HCT116 (cell line): Measurements from ENCODE around the gene PDE4D. TPM values are rescaled to one million over a fixed set of nuclear protein-coding genes. Genes with fewer than 3 reads are reported as not detected.

ENCODE experiments used
- ATAC-seq: fragments of 200-7000 bp; cut with Tn5 transposase; 2 replicates; pipeline ENCODE4 v1.9.1; 2020; ENCODE audit warnings: mild to moderate bottlenecking, moderate library complexity
- BruUV-seq: library from RNA; stranded (reverse); fragments of 400-500 nt; replicated peaks from 2 replicates; lab custom pipeline; 2021; lab: Mats Ljungman, UMichigan
- CTCF ChIA-PET: fragments of 300-600 bp; sonication (Branson Sonifier 250); formaldehyde crosslinking; loops from one replicate; lab custom pipeline; 2021; ENCODE audit warnings: antibody characterized with exemption; lab: Charles Lee
- POLR2A ChIA-PET: fragments of 300-600, 350-600 bp; sonication (Branson Sonifier 250); formaldehyde crosslinking; loops from one replicate; lab custom pipeline; 2021; ENCODE audit warnings: antibody characterized with exemption; lab: Charles Lee
- RAD21 ChIA-PET, 2 experiments: fragments of 300-600 bp; sonication (Branson Sonifier 250); formaldehyde crosslinking; loops; one replicate each; lab custom pipeline; 2023; ENCODE audit warnings: low total read pairs in 2 of 2; ENCODE audit not compliant: uncharacterized antibody in 2 of 2, unreplicated experiment in 2 of 2, low non-redundant PET in 1 of 2; lab: Charles Lee
- DNase-seq: peaks from one replicate; pipeline ENCODE4 v3.0.0-alpha.2; 2010; ENCODE audit warnings: low read depth, low spot score
- H2AFZ ChIP-seq: fragments of 200-600 bp; shearing (Covaris generic), sonication (generic); 2 replicates; pipeline ENCODE4 v1.6.1; 2017; ENCODE audit warnings: low read depth, mixed run types, mixed read lengths, antibody characterized with exemption, low read length; ENCODE audit not compliant: poor library complexity, severe bottlenecking
- H3K27ac ChIP-seq: 2 replicates; pipeline ENCODE4 v1.5.1; 2012; ENCODE audit warnings: low read depth, low read length
- H3K27me3 ChIP-seq: fragments of 200-600 bp; sonication (generic); 2 replicates; pipeline ENCODE4 v1.6.1; 2016; ENCODE audit warnings: mixed run types, low read length, mixed read lengths; ENCODE audit not compliant: insufficient read depth
- H3K36me3 ChIP-seq, 2 experiments: fragments of 200-500 bp in 1 of 2; fragments of 200-600 bp in 1 of 2; sonication (Bioruptor generic) in 1 of 2; sonication (generic) in 1 of 2; 2 replicates each; pipeline versions ENCODE4 v1.5.1 to v1.6.1; 2014 to 2016; ENCODE audit warnings: low read length in 2 of 2, inconsistent platforms in 1 of 2, mixed read lengths in 1 of 2, mixed run types in 1 of 2; ENCODE audit not compliant: insufficient read depth in 2 of 2, control insufficient read depth in 1 of 2
- H3K4me1 ChIP-seq, 2 experiments: fragments of 200-600 bp in 1 of 2; sonication (generic) in 1 of 2; 2 replicates each; pipeline versions ENCODE4 v1.5.1 to v1.6.1; 2012 to 2017; ENCODE audit warnings: low read length in 2 of 2, inconsistent platforms in 1 of 2, mild to moderate bottlenecking in 1 of 2, mixed read lengths in 1 of 2, mixed run types in 1 of 2, moderate library complexity in 1 of 2; ENCODE audit not compliant: insufficient read depth in 2 of 2, control insufficient read depth in 1 of 2
- H3K4me2 ChIP-seq: fragments of 200-600 bp; sonication (generic); 2 replicates; pipeline ENCODE4 v1.6.1; 2017; ENCODE audit warnings: mixed run types, low read length, mixed read lengths
- H3K4me3 ChIP-seq, 2 experiments: fragments of 200-600 bp in 1 of 2; sonication (generic) in 1 of 2; replicated peaks in 1 of 2; 2 replicates each; pipeline ENCODE4 v1.5.1; 2011 to 2016; ENCODE audit warnings: low read length in 2 of 2, control low read depth in 1 of 2, low read depth in 1 of 2, mild to moderate bottlenecking in 1 of 2, mixed read lengths in 1 of 2, mixed run types in 1 of 2
- H3K79me2 ChIP-seq: fragments of 200-600 bp; sonication (generic); 2 replicates; pipeline ENCODE4 v1.6.1; 2017; ENCODE audit warnings: mild to moderate bottlenecking, mixed run types, low read length, moderate library complexity, mixed read lengths; ENCODE audit not compliant: insufficient read depth
- H3K9ac ChIP-seq: fragments of 200-600 bp; sonication (generic); 2 replicates; pipeline ENCODE4 v1.6.1; 2016; ENCODE audit warnings: low read length, mixed read lengths
- H3K9me2 ChIP-seq: fragments of 200-600 bp; sonication (generic), shearing (Covaris generic); 2 replicates; pipeline ENCODE4 v1.6.1; 2017; ENCODE audit warnings: mixed run types, mild to moderate bottlenecking, moderate library complexity; ENCODE audit not compliant: insufficient read depth
- H3K9me3 ChIP-seq, 2 experiments: fragments of 200-500 bp in 1 of 2; fragments of 200-600 bp in 1 of 2; sonication (Bioruptor generic) in 1 of 2; sonication (generic) in 1 of 2; 2 replicates each; pipeline ENCODE4 v1.6.1; 2014 to 2017; ENCODE audit warnings: low read length in 2 of 2, mixed read lengths in 2 of 2, inconsistent platforms in 1 of 2, low read depth in 1 of 2, mild to moderate bottlenecking in 1 of 2, mixed run types in 1 of 2, moderate library complexity in 1 of 2; ENCODE audit not compliant: control insufficient read depth in 1 of 2, insufficient read depth in 1 of 2
- H4K20me1 ChIP-seq: fragments of 200-600 bp; sonication (generic), shearing (Covaris generic); 2 replicates; pipeline ENCODE4 v1.6.1; 2017; ENCODE audit warnings: mixed run types, mild to moderate bottlenecking, moderate library complexity; ENCODE audit not compliant: insufficient read depth
- ATF3 ChIP-seq: IDR thresholded peaks from 2 replicates; pipeline ENCODE4 v1.6.1; 2012
- CBX3 ChIP-seq: IDR thresholded peaks from 2 replicates; pipeline ENCODE4 v1.6.1; 2012; ENCODE audit warnings: low read depth
- CEBPB ChIP-seq: IDR thresholded peaks from 2 replicates; pipeline ENCODE4 v1.6.1; 2012; ENCODE audit warnings: low read depth
- CTCF ChIP-seq, 3 experiments: fragments of 200-600 bp in 1 of 3; sonication (generic) in 1 of 3; IDR thresholded peaks in 2 of 3; conservative IDR thresholded peaks in 1 of 3; 2 replicates each; pipeline ENCODE4 v1.5.1; 2012 to 2017; ENCODE audit warnings: low read depth in 2 of 3, low read length in 2 of 3, antibody characterized with exemption in 1 of 3, borderline replicate concordance in 1 of 3, control low read depth in 1 of 3, mild to moderate bottlenecking in 1 of 3, mixed read lengths in 1 of 3, mixed run types in 1 of 3, moderate library complexity in 1 of 3; ENCODE audit not compliant: insufficient read depth in 1 of 3
- ELF1 ChIP-seq: IDR thresholded peaks from 2 replicates; pipeline ENCODE4 v1.6.1; 2012; ENCODE audit warnings: low read depth, borderline replicate concordance
- EZH2 ChIP-seq: fragments of 200-600 bp; sonication (generic); IDR thresholded peaks from 2 replicates; pipeline ENCODE4 v1.6.1; 2017; ENCODE audit warnings: antibody characterized with exemption, mixed run types
- JUND ChIP-seq: IDR thresholded peaks from 2 replicates; pipeline ENCODE4 v1.6.1; 2012
- POLR2A ChIP-seq: IDR thresholded peaks from 2 replicates; pipeline ENCODE4 v1.7.0; 2011; ENCODE audit warnings: borderline replicate concordance; ENCODE audit not compliant: insufficient read depth, insufficient read length; ENCODE audit errors: extremely low read depth
- RAD21 ChIP-seq: IDR thresholded peaks from 2 replicates; pipeline ENCODE4 v1.6.1; 2012; ENCODE audit warnings: low read depth, mild to moderate bottlenecking
- REST ChIP-seq: IDR thresholded peaks from 2 replicates; pipeline ENCODE4 v1.6.1; 2012; ENCODE audit warnings: low read depth
- SRF ChIP-seq: IDR thresholded peaks from 2 replicates; pipeline ENCODE4 v1.6.1; 2012; ENCODE audit warnings: low read depth
- ZBTB33 ChIP-seq: IDR thresholded peaks from 2 replicates; pipeline ENCODE4 v1.6.1; 2011; ENCODE audit warnings: mild to moderate bottlenecking, low read length, moderate library complexity; ENCODE audit not compliant: insufficient replicate concordance; ENCODE audit errors: extremely low read depth
- ZFX ChIP-seq: fragments of 450-650 bp; IDR thresholded peaks from 2 replicates; pipeline ENCODE4 v1.6.1; 2017
- ZNF274 ChIP-seq: fragments of 200-500 bp; sonication (Bioruptor generic); IDR thresholded peaks from 2 replicates; pipeline ENCODE4 v1.6.1; 2014; ENCODE audit warnings: mild to moderate bottlenecking, low read depth, low read length, inconsistent platforms
- intact Hi-C: fragments of 100-400 bp; cut with micrococcal nuclease; formaldehyde crosslinking; loops from 2 replicates; pipeline ENCODE4 v1.10.0; 2022
- total RNA-seq: library from RNA; stranded (reverse); gene quantifications from one replicate; pipeline ENCODE4 v1.2.1, GENCODE V29; 2021; ENCODE audit not compliant: unreplicated experiment

The PDE4D gene
- total RNA-seq, 1 experiment from 2014 or later, result 1.1 TPM

- 0 out of 4 replicates have a peak, but pooled peaks cover 0 to 4% of the 10 kb centered on the region in 2 experiments for H3K9me3 ChIP-seq
- no peaks in the 10 kb centered on the region for H3K9me2 ChIP-seq
- TF ChIP-seq RAD21 (no peak), CEBPB (no peak)
- TF ChIP-seq, all 23 proteins: peak for 0
- intact Hi-C loops, result no loop called here
- Histone ChIP-seq H3K9ac (no peak overlapping the region), H3K27ac (no peak overlapping the region), H3K36me3 (no peaks in the 10 kb centered on the region), H3K4me2 (no peak overlapping the region), H3K27me3 (no peaks in the 10 kb centered on the region), H4K20me1 (no peaks in the 10 kb centered on the region), H2AFZ (no peak overlapping the region), H3K79me2 (no peaks in the 10 kb centered on the region), H3K4me1 (no peaks in the 10 kb centered on the region), H3K4me3 (no peak overlapping the region)
- ChIA-PET POLR2A (no interaction called here), RAD21 (no interaction called here), CTCF (no interaction called here)
- DNase-seq, result no peak
- BruUV-seq, result no TSS peak
- ATAC-seq, result no peak
Observed at GRCh38 chr5:59709346-59709821, 184.1 kb downstream of the PDE4D start.

GRCh38 chr5:59704936-59705335 is 188.6 kb downstream of the PDE4D start:
- Histone ChIP-seq H3K9me3 (no peaks in the 10 kb centered on the region), H3K9ac (no peak overlapping the region), H3K4me2 (no peak overlapping the region), H2AFZ (no peak overlapping the region), H4K20me1 (no peaks in the 10 kb centered on the region), H3K4me3 (no peak overlapping the region), H3K27me3 (peaks cover 8% of the 10 kb centered on the region; the same call in 1 of the 2 replicates), H3K79me2 (no peaks in the 10 kb centered on the region), H3K36me3 (no peaks in the 10 kb centered on the region), H3K9me2 (no peaks in the 10 kb centered on the region), H3K27ac (no peak overlapping the region), H3K4me1 (no peaks in the 10 kb centered on the region)
- BruUV-seq, result no TSS peak
- ChIA-PET CTCF (no interaction called here), RAD21 (no interaction called here), POLR2A (no interaction called here)
- no peak for DNase-seq
- intact Hi-C loops, result no loop called here
- ATAC-seq, result no peak
- TF ChIP-seq CBX3 (no peak), ATF3 (no peak), EZH2 (no peak), JUND (no peak), ZFX (no peak), CTCF (IDR thresholded peaks at IDR 0.05 in 2 of 3, conservative IDR thresholded peaks at IDR 0.05 in 1 of 3; ENCODE audit: borderline replicate concordance in 1 of 3, insufficient read depth in 1 of 3, low read depth in 2 of 3, low read length in 2 of 3) (no peak), SRF (no peak), REST (no peak), ZBTB33 (no peak), POLR2A (no peak), ELF1 (no peak), ZNF274 (no peak)
